ENCODE results near the gene WDR59. TPM values are rescaled to one million over a fixed set of nuclear protein-coding genes. Genes with fewer than 3 reads are reported as not detected.

WDR59 gene
- polyA plus RNA-seq, 2 of the 4 experiments (the other 2 are of a cell fraction): 33.4 to 52.2 TPM

GRCh38 chr16:74942977-74943918 is 41.7 kb downstream of the WDR59 start:
- WGBS (ENCODE audit: missing lambda C conversion rate): 89% methylated on average over 4 of the region's 4 CpGs
- no peak overlapping the region for H3K4me2 ChIP-seq
- TF ChIP-seq GATA3 (IDR thresholded peaks at IDR 0.05; ENCODE audit: borderline replicate concordance): no peak
- no peak for TF ChIP-seq EP300 (IDR thresholded peaks at IDR 0.05)
- TF ChIP-seq TFCP2L1 (CRISPR knock-in tag; IDR thresholded peaks at IDR 0.05): no peak
- no peak for TF ChIP-seq MYC (IDR thresholded peaks at IDR 0.05; ENCODE audit: borderline replicate concordance, low read length)
- TF ChIP-seq EHF (CRISPR knock-in tag; IDR thresholded peaks at IDR 0.05): no peak
- TF ChIP-seq KDM5A (IDR thresholded peaks at IDR 0.05): no peak
- no peaks in the 10 kb centered on the region for H3K9me3 ChIP-seq
- DNase-seq (ENCODE audit: low read depth in 1 of 2, low spot score in 1 of 2): no peak
- no peak for FAIRE-seq
- H3K4me1 ChIP-seq: no peaks in the 10 kb centered on the region
- ATAC-seq: no peak
- no peak overlapping the region for H3K27ac ChIP-seq
- CTCF ChIA-PET: interaction anchor here (0.6 to 1.7 kb wide), 3 partner anchors 9 to 18 kb away, joined by 3 to 6 read pairs (median 3); no protein-coding TSS in a partner anchor
- POLR2A ChIA-PET: no interaction called here
- H3K4me3 ChIP-seq: no peak overlapping the region

GRCh38 chr16:74942566-74942965 is 42.4 kb downstream of the WDR59 start:
- ATAC-seq (no peak), FAIRE-seq (no peak), DNase-seq (ENCODE audit: low read depth in 1 of 2, low spot score in 1 of 2) (no peak)
- no peaks in the 10 kb centered on the region for H3K9me3 ChIP-seq
- ChIA-PET POLR2A (no interaction called here), CTCF (interaction anchor here (0.6 to 1.3 kb wide), 2 partner anchors 10 to 17 kb away, joined by 3 read pairs; no protein-coding TSS in a partner anchor)
- no peak overlapping the region for H3K4me3 ChIP-seq
- no peak overlapping the region for H3K4me2 ChIP-seq
- H3K4me1 ChIP-seq: no peaks in the 10 kb centered on the region
- 90% methylated on average over 8 of the region's 8 CpGs for WGBS (ENCODE audit: missing lambda C conversion rate)
- H3K27ac ChIP-seq: no peak overlapping the region
- no peak for TF ChIP-seq HOXB13 (CRISPR knock-in tag; IDR thresholded peaks at IDR 0.05; ENCODE audit: low read depth)
- no peak for TF ChIP-seq ATOH8 (CRISPR knock-in tag; IDR thresholded peaks at IDR 0.05; ENCODE audit: low read depth)
- no peak for TF ChIP-seq RARB (CRISPR knock-in tag; IDR thresholded peaks at IDR 0.05)
- TF ChIP-seq TP53 (CRISPR knock-in tag; IDR thresholded peaks at IDR 0.05): no peak
- TF ChIP-seq JUN (IDR thresholded peaks at IDR 0.05): no peak
- TF ChIP-seq CBX2 (IDR thresholded peaks at IDR 0.05; ENCODE audit: borderline replicate concordance, low read depth): no peak
- no peak for TF ChIP-seq BHLHE40 (IDR thresholded peaks at IDR 0.05; ENCODE audit: low read depth, low read length)

- Histone ChIP-seq H3K27ac (no peak overlapping the region), H3K9me3 (no peaks in the 10 kb centered on the region), H3K4me1 (no peaks in the 10 kb centered on the region), H3K4me2 (no peak overlapping the region), H3K4me3 (no peak overlapping the region)
- FAIRE-seq: no peak
- no peak for TF ChIP-seq ZC3H11A (IDR thresholded peaks at IDR 0.05)
- TF ChIP-seq FOXS1 (CRISPR knock-in tag; IDR thresholded peaks at IDR 0.05): no peak
- no peak for TF ChIP-seq EHMT2 (IDR thresholded peaks at IDR 0.05; ENCODE audit: low read depth)
- TF ChIP-seq EHF (CRISPR knock-in tag; IDR thresholded peaks at IDR 0.05): no peak
- no peak for TF ChIP-seq NR3C1 (IDR thresholded peaks at IDR 0.05)
- TF ChIP-seq FOSB (CRISPR knock-in tag; IDR thresholded peaks at IDR 0.05): no peak
- no peak for TF ChIP-seq NPAS2 (CRISPR knock-in tag; IDR thresholded peaks at IDR 0.05; ENCODE audit: borderline replicate concordance)
- TF ChIP-seq CBX2 (IDR thresholded peaks at IDR 0.05; ENCODE audit: borderline replicate concordance, low read depth): no peak
- TF ChIP-seq ZNF302 (CRISPR knock-in tag; IDR thresholded peaks at IDR 0.05): no peak
- no peak for TF ChIP-seq ESRRA (IDR thresholded peaks at IDR 0.05; ENCODE audit: borderline replicate concordance, low read length)
- TF ChIP-seq POLR2A (IDR thresholded peaks at IDR 0.05; ENCODE audit: low read length): no peak
- no peak for DNase-seq (ENCODE audit: low read depth in 1 of 2, low spot score in 1 of 2)
- ChIA-PET CTCF (no interaction called here), POLR2A (no interaction called here)
- ATAC-seq: no peak
These were observed 45.2 kb downstream of the WDR59 start for GRCh38 chr16:74939688-74940087.
